GM13976 (cell line): ENCODE data around the gene FDX1.

Source experiments
- DNase-seq: peaks from one replicate; pipeline ENCODE4 v3.0.0; 2012; ENCODE audit warnings: low spot score
- in situ Hi-C: fragments of 300-500 bp; cut with MboI; formaldehyde crosslinking; loops from one replicate; pipeline ENCODE4 v1.12.0; 2022; ENCODE audit warnings: low sequenced_read_pairs, mixed read lengths, inconsistent platforms; ENCODE audit not compliant: unreplicated experiment
- TF ChIP-seq, protein P1 (sequence below): IDR thresholded peaks from 2 replicates; pipeline ENCODE4 v1.5.1; 2012; ENCODE audit warnings: borderline replicate concordance, mild to moderate bottlenecking; ENCODE audit not compliant: insufficient read depth; ENCODE audit errors: extremely low read depth, missing control alignments, control extremely low read depth

FDX1 gene

DNA sequence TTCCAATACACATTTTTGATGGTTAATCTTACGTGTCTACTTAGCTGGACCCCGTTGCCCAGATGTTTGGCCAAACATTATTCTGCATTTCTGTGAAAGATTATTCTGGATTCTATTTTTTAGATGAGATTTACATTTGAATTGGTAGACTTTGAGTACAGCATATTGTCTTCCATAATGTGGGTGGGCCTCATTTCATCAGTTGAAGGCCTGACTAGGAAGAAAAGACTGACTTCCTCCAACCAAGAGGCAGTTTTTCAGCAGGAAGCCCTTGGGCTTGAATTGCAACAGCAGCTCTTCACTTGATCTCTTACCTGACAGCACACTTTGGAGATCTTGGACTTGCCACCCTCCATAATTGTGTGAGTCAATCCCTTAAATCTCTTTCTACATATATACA lies 58.7 kb downstream of the FDX1 start:
- TF ChIP-seq, protein P1, sequence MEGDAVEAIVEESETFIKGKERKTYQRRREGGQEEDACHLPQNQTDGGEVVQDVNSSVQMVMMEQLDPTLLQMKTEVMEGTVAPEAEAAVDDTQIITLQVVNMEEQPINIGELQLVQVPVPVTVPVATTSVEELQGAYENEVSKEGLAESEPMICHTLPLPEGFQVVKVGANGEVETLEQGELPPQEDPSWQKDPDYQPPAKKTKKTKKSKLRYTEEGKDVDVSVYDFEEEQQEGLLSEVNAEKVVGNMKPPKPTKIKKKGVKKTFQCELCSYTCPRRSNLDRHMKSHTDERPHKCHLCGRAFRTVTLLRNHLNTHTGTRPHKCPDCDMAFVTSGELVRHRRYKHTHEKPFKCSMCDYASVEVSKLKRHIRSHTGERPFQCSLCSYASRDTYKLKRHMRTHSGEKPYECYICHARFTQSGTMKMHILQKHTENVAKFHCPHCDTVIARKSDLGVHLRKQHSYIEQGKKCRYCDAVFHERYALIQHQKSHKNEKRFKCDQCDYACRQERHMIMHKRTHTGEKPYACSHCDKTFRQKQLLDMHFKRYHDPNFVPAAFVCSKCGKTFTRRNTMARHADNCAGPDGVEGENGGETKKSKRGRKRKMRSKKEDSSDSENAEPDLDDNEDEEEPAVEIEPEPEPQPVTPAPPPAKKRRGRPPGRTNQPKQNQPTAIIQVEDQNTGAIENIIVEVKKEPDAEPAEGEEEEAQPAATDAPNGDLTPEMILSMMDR = no peak
- in situ Hi-C loops = no loop called here
- DNase-seq = no peak

GRCh38 chr11:110490886-110491285 lies 61.1 kb downstream of the FDX1 start:
- in situ Hi-C loops = no loop called here
- TF ChIP-seq, protein P1 = no peak
- DNase-seq = no peak

DNA sequence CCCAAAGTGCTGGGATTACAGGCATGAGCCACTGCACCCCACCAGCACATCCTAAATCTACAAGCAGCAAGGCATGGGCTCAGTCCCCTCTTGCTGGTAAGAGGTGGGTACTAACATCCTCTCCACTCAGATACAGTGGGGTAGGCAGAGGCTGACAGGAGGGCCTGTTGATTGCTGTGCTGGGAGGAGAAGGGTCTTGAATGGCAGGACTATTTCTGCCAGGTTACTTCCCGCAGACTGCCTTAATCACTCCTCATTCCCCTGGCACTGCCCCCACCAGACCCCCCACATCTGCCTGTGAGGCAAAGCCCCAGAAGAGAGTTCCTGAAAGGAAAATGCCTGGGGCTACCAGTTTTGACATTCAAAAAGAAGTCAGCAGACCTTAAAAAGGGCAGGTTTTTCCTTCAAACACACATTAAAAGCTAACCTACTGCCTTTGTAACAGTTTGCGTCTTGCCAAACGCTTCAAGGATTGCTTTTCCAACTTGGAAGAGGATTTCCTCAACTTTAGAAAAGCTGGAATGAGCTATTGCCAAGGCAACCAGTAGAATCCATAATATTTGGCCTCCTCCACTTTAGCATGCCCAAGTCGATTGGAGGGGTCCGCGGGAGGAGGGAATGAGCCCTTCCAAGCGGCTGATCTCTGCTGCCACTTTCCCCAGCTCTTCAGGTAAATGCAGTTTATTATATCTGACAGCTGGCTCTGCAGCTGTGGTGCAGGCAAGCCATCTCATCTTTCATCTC lies 62.0 kb downstream of the FDX1 start:
- in situ Hi-C loops = no loop called here
- no peak for DNase-seq
- TF ChIP-seq, protein P1 = no peak

GRCh38 chr11:110492321-110492685 lies 62.6 kb downstream of the FDX1 start:
- in situ Hi-C loops = no loop called here
- DNase-seq = no peak
- TF ChIP-seq, protein P1 = no peak

GRCh38 chr11:110493346-110493745 lies 63.6 kb downstream of the FDX1 start:
- TF ChIP-seq, protein P1 = no peak
- in situ Hi-C loops = no loop called here

DNA sequence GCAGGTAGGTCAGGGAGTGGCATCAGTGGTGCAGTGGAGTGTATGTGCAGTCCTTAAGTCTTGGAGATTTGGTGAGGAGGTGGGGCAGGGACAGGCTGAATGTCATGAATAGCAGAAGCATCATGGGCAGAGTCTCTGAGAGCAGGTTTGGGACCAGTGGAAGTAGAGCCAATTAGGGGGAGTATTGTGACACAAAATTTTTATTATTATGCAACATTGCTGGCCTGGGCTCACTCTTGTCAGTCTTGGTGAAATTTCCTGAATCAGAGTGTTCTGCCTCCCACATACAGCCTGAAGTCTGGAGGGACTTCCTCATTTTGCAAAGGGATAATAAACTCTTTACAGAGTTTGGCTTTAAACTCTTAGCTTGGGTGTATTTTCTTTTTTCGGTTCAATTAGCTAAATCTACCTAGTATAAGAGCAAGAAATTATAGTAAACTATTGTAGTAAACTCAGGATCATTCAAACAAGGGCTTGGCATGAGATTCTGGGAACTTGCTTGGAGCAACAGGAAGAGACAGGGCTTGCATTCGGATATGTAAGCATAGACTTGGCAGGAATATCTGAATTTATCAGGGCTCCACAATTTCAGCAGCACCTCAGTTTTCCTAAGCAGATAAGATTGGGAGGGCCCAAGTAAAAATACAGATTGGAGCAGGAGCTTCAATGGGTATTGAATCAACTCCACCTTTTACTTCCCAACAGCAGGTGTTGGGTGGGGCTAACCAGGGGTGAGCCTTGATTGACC lies 67.7 kb downstream of the FDX1 start:
- in situ Hi-C loops = no loop called here
- TF ChIP-seq, protein P1 = no peak
- no peak for DNase-seq

More at GRCh38 chr11:110493346-110493745, 63.6 kb downstream of the FDX1 start:
- DNase-seq = no peak
